K562 (cell line): Measurements from ENCODE around the gene KRTAP3-2. TPM values are rescaled to one million over a fixed set of nuclear protein-coding genes. Genes with fewer than 3 reads are reported as not detected.

Experiments used
- ATAC-seq: fragments of 200-7000 bp; cut with Tn5 transposase; 3 replicates; pipeline ENCODE4 v1.9.1; 2020; ENCODE audit warnings: moderate library complexity
- BruUV-seq: library from RNA; stranded (reverse); fragments of 400-500 nt; replicated peaks from 2 replicates; lab custom pipeline; 2021; lab: Mats Ljungman, UMichigan
- CTCF ChIA-PET: fragments of 300-600 bp; formaldehyde crosslinking; extraction: SDS; loops from one replicate; lab custom pipeline; 2021; ENCODE audit warnings: low intra/inter-chr PET ratio; lab: Yijun Ruan, JAX
- POLR2A ChIA-PET: fragments of 300-600, 350-650 bp; sonication (Branson Sonifier 250); formaldehyde crosslinking; extraction: SDS; loops from one replicate; lab custom pipeline; 2021; ENCODE audit warnings: antibody characterized with exemption, inconsistent platforms; lab: Yijun Ruan, JAX
- DNase-seq, 4 experiments: peaks; one replicate each; pipeline versions ENCODE4 v3.0.0 to v3.0.0-alpha.2; 2011 to 2018; ENCODE audit warnings: low spot score in 3 of 4, mixed read lengths in 3 of 4; ENCODE audit errors: extremely low read depth in 1 of 4
- FAIRE-seq: peaks from 2 replicates; lab custom pipeline; 2011; peaks lifted over from hg19 to GRCh38; lab: Jason Lieb, UNC
- H2AFZ ChIP-seq: 2 replicates; pipeline ENCODE4 v1.6.0; 2011; ENCODE audit warnings: low read depth, low read length, control low read depth, inconsistent platforms
- H3K27ac ChIP-seq: fragments of 200-600 bp; 3 replicates; pipeline ENCODE4 v1.8.0; 2011; ENCODE audit warnings: low read depth, mild to moderate bottlenecking, control low read depth, inconsistent platforms, low read length, moderate library complexity, mixed read lengths; ENCODE audit errors: extremely low read depth
- H3K27me3 ChIP-seq, 2 experiments: fragments of 300-600 bp in 1 of 2; 2 replicates in 1 of 2; 3 replicates in 1 of 2; pipeline versions ENCODE4 v1.6.0 to v1.8.0; 2011; ENCODE audit warnings: inconsistent platforms in 2 of 2, low read length in 2 of 2, mild to moderate bottlenecking in 1 of 2, mixed read lengths in 1 of 2, moderate library complexity in 1 of 2; ENCODE audit not compliant: control insufficient read depth in 2 of 2, insufficient read depth in 2 of 2
- H3K36me3 ChIP-seq: fragments of 300-600 bp; 3 replicates; pipeline ENCODE4 v1.8.0; 2011; ENCODE audit warnings: mild to moderate bottlenecking, low read length, inconsistent platforms; ENCODE audit not compliant: control insufficient read depth, insufficient read depth
- H3K4me1 ChIP-seq, 2 experiments: fragments of 200-600 bp in 1 of 2; replicated peaks in 1 of 2; 2 replicates in 1 of 2; 3 replicates in 1 of 2; pipeline versions ENCODE4 v1.5.1 to v1.8.0; 2011; ENCODE audit warnings: inconsistent platforms in 2 of 2, low read length in 2 of 2, mild to moderate bottlenecking in 1 of 2, mixed read lengths in 1 of 2, moderate library complexity in 1 of 2; ENCODE audit not compliant: control insufficient read depth in 2 of 2, insufficient read depth in 2 of 2
- H3K4me2 ChIP-seq: 2 replicates; pipeline ENCODE4 v1.6.1; 2011; ENCODE audit warnings: low read length, control low read depth, inconsistent platforms, mixed read lengths; ENCODE audit not compliant: insufficient read depth
- H3K4me3 ChIP-seq: fragments of 200-600 bp; sonication (generic), shearing (Covaris generic); 2 replicates; pipeline ENCODE4 v1.5.1; 2016; ENCODE audit warnings: control low read depth, inconsistent platforms
- H3K79me2 ChIP-seq: fragments of 200-600 bp; 3 replicates; pipeline ENCODE4 v1.8.0; 2011; ENCODE audit warnings: low read length, inconsistent platforms; ENCODE audit not compliant: control insufficient read depth, insufficient read depth
- H3K9ac ChIP-seq, 2 experiments: 2 replicates each; pipeline versions ENCODE4 v1.6.0 to v1.6.1; 2011; ENCODE audit warnings: low read depth in 2 of 2, low read length in 2 of 2, control low read depth in 1 of 2, inconsistent platforms in 1 of 2, mild to moderate bottlenecking in 1 of 2, mixed read lengths in 1 of 2; ENCODE audit not compliant: insufficient read depth in 1 of 2
- H3K9me1 ChIP-seq: one replicate; pipeline ENCODE4 v1.6.0; 2011; ENCODE audit warnings: inconsistent platforms, mild to moderate bottlenecking, low read length, moderate library complexity; ENCODE audit not compliant: control insufficient read depth, insufficient read depth
- H3K9me3 ChIP-seq: replicated peaks from 2 replicates; pipeline ENCODE4 v1.5.1; 2011; ENCODE audit warnings: low read depth, low read length, inconsistent platforms; ENCODE audit not compliant: control insufficient read depth, insufficient read depth
- H4K20me1 ChIP-seq: replicated peaks from 2 replicates; pipeline ENCODE4 v1.6.1; 2011; ENCODE audit warnings: low read length, inconsistent platforms, mixed read lengths; ENCODE audit not compliant: control insufficient read depth, insufficient read depth
- CXXC5 ChIP-seq: fragments of 250-450 bp; sonication (Bioruptor Pico); IDR thresholded peaks from 2 replicates; pipeline ENCODE4 v1.8.0; 2022; ENCODE audit warnings: inconsistent platforms, mild to moderate bottlenecking, moderate library complexity
- FOSL1 ChIP-seq: fragments of 200-800 bp; sonication (Bioruptor generic); conservative IDR thresholded peaks from 2 replicates; pipeline ENCODE4 v1.6.1; 2016; ENCODE audit warnings: missing genetic modification characterization, missing compliant biosample characterization
- GTF2F1 ChIP-seq: IDR thresholded peaks from 2 replicates; pipeline ENCODE4 v1.6.1; 2011; ENCODE audit warnings: low read depth, low read length, improper control_type of control experiment
- HDAC2 ChIP-seq: fragments of 450-650 bp; IDR thresholded peaks from 2 replicates; pipeline ENCODE4 v1.6.1; 2016; ENCODE audit warnings: mild to moderate bottlenecking
- HMGN3 ChIP-seq: IDR thresholded peaks from 2 replicates; pipeline ENCODE4 v1.6.1; 2011; ENCODE audit warnings: borderline replicate concordance, low read depth, mild to moderate bottlenecking, mixed read lengths, low read length; ENCODE audit not compliant: insufficient read length; ENCODE audit errors: extremely low read depth
- KLF13 ChIP-seq: fragments of 450-650 bp; IDR thresholded peaks from 2 replicates; pipeline ENCODE4 v1.6.1; 2016; ENCODE audit warnings: missing genetic modification characterization, low read depth, mild to moderate bottlenecking, missing compliant biosample characterization, moderate library complexity, borderline replicate concordance
- NFE2L1 ChIP-seq: fragments of 450-650 bp; IDR thresholded peaks from 2 replicates; pipeline ENCODE4 v1.6.1; 2016; ENCODE audit warnings: missing genetic modification characterization, low read depth, mild to moderate bottlenecking, missing compliant biosample characterization, moderate library complexity, borderline replicate concordance
- PHF20 ChIP-seq: fragments of 450-650 bp; IDR thresholded peaks from 2 replicates; pipeline ENCODE4 v1.6.1; 2018; ENCODE audit not compliant: partially characterized antibody
- POLR3G ChIP-seq: IDR thresholded peaks from 2 replicates; pipeline ENCODE4 v1.6.1; 2011; ENCODE audit not compliant: insufficient read length, insufficient replicate concordance; ENCODE audit errors: extremely low read depth
- TCF3 ChIP-seq: sonication (generic); formaldehyde crosslinking; IDR thresholded peaks from 2 replicates; pipeline ENCODE4 v1.4.0; 2020; ENCODE audit warnings: mild to moderate bottlenecking, missing genetic modification reagents
- WGBS: fragments of 100-300 bp; shearing (Covaris generic); methylation state at CpG from one replicate; pipeline ENCODE4 v1.1.6; 2016; ENCODE audit warnings: low coverage, mixed read lengths; ENCODE audit not compliant: insufficient coverage; ENCODE audit errors: missing lambda C conversion rate; 5-methylcytosine and 5-hydroxymethylcytosine counted together
- in situ Hi-C: fragments of 300-500 bp; cut with MboI; formaldehyde crosslinking; loops from 4 replicates; pipeline ENCODE4 v1.15.0; 2018; ENCODE audit warnings: inconsistent platforms, mixed read lengths
- intact Hi-C: fragments of 100-400 bp; cut with micrococcal nuclease; formaldehyde crosslinking; loops from 2 replicates; pipeline ENCODE4 v1.14.2; 2022
- polyA plus RNA-seq, 8 experiments: library from polyadenylated mRNA; depleted of rRNA in 4 of 8; stranded (reverse) in 5 of 8; unstranded in 3 of 8; fragments of >200 nt; fragmentation: Nextera tagmentation in 2 of 8; fragmentation: Illumina TruSeq in 1 of 8; extraction: Ambion mirVana in 2 of 8; extraction: Trizol in 1 of 8; gene quantifications; 2 replicates each; pipeline versions ENCODE4 v1.2.1 to v1.2.3, GENCODE V29; 2011 to 2014; ENCODE audit warnings: inconsistent platforms in 1 of 8, missing spikeins in 1 of 8
- total RNA-seq, 7 experiments: library from RNA; depleted of rRNA in 6 of 7; stranded (reverse); fragments of >200 nt in 6 of 7; fragmentation: Illumina TruSeq in 2 of 7; extraction: Trizol in 2 of 7; gene quantifications; 2 replicates each; pipeline versions ENCODE4 v1.2.1 to v1.2.3, GENCODE V29; 2011 to 2021; ENCODE audit warnings: low replicate concordance in 1 of 7
- TF ChIP-seq, protein P1 (sequence below): fragments of 250-450 bp; sonication (Bioruptor Pico); IDR thresholded peaks from 2 replicates; pipeline ENCODE4 v1.8.0; 2021; ENCODE audit warnings: moderate library complexity, mild to moderate bottlenecking, inconsistent platforms
- TF ChIP-seq, protein P2 (sequence below), 2 experiments: fragments of 450-650 bp in 1 of 2; sonication (generic) in 1 of 2; formaldehyde crosslinking in 1 of 2; IDR thresholded peaks in 1 of 2; conservative IDR thresholded peaks in 1 of 2; 2 replicates each; pipeline versions ENCODE4 v1.6.1 to v1.8.1; 2016 to 2023; ENCODE audit warnings: mild to moderate bottlenecking in 2 of 2, moderate library complexity in 2 of 2, inconsistent platforms in 1 of 2, missing genetic modification reagents in 1 of 2
- TF ChIP-seq, protein P3 (sequence below): sonication (generic); formaldehyde crosslinking; IDR thresholded peaks from 2 replicates; pipeline ENCODE4 v1.8.0; 2022; ENCODE audit warnings: missing genetic modification reagents, mild to moderate bottlenecking, borderline replicate concordance
- TF ChIP-seq, protein P4 (sequence below): sonication (generic); IDR thresholded peaks from 2 replicates; pipeline ENCODE4 v1.6.1; 2016

The KRTAP3-2 gene
- total and polyA plus RNA-seq, 9 of the 15 experiments (the other 6 are each of a cell fraction or from before 2014, with no cell fraction given): not detected

DNA sequence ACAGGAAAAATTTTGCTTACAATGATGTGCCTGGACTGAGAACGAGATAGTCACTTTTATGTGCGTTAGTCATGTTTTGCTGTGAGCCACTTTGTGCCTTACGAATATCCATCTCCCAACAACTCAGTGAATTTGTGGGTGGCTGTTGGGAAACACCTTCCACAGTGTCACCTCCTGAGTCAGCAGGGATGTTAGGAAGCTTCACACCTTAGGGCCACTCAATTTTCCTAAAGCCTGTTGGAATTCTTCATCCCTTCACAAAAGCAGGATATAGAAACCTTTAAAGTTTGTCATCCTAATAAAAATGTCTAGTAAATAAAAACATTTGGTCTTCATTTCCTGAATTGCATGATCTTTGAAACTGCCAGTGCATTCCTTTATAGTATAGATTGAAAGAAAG lies 13.5 kb upstream of the KRTAP3-2 start:
- Histone ChIP-seq H3K4me2 (no peak overlapping the region), H3K9me1 (no peaks in the 10 kb centered on the region), H3K4me1 (no peaks in the 10 kb centered on the region), H3K27ac (no peak overlapping the region), H2AFZ (no peak overlapping the region), H3K9ac (no peak overlapping the region), H3K27me3 (peaks cover 0 to 6% of the 10 kb centered on the region in 2 experiments; a peak in 3 of 5 replicates), H3K79me2 (no peaks in the 10 kb centered on the region), H3K36me3 (no peaks in the 10 kb centered on the region), H4K20me1 (no peaks in the 10 kb centered on the region), H3K9me3 (no peaks in the 10 kb centered on the region), H3K4me3 (no peak overlapping the region)
- ChIA-PET POLR2A (no interaction called here), CTCF (no interaction called here)
- no peak for ATAC-seq
- WGBS: 6% methylated on average over 3 of the region's 3 CpGs
- in situ Hi-C loops: no loop called here
- no peak for FAIRE-seq
- BruUV-seq: no TSS peak
- DNase-seq: no peak
- intact Hi-C loops: no loop called here
- TF ChIP-seq POLR3G: no peak
- no peak for TF ChIP-seq FOSL1 (tag)
- no peak for TF ChIP-seq NFE2L1 (tag)
- no peak for TF ChIP-seq HMGN3
- TF ChIP-seq, protein P1, sequence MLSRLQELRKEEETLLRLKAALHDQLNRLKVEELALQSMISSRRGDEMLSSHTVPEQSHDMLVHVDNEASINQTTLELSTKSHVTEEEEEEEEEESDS (CRISPR knock-in tag): no peak
- TF ChIP-seq, protein P2, sequence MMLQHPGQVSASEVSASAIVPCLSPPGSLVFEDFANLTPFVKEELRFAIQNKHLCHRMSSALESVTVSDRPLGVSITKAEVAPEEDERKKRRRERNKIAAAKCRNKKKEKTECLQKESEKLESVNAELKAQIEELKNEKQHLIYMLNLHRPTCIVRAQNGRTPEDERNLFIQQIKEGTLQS (IDR thresholded peaks at IDR 0.05): no peak
- TF ChIP-seq, protein P2 (CRISPR knock-in tag; conservative IDR thresholded peaks at IDR 0.05): no peak
- TF ChIP-seq, protein P3, sequence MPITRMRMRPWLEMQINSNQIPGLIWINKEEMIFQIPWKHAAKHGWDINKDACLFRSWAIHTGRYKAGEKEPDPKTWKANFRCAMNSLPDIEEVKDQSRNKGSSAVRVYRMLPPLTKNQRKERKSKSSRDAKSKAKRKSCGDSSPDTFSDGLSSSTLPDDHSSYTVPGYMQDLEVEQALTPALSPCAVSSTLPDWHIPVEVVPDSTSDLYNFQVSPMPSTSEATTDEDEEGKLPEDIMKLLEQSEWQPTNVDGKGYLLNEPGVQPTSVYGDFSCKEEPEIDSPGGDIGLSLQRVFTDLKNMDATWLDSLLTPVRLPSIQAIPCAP: no peak
- TF ChIP-seq PHF20: no peak
- TF ChIP-seq, protein P4, sequence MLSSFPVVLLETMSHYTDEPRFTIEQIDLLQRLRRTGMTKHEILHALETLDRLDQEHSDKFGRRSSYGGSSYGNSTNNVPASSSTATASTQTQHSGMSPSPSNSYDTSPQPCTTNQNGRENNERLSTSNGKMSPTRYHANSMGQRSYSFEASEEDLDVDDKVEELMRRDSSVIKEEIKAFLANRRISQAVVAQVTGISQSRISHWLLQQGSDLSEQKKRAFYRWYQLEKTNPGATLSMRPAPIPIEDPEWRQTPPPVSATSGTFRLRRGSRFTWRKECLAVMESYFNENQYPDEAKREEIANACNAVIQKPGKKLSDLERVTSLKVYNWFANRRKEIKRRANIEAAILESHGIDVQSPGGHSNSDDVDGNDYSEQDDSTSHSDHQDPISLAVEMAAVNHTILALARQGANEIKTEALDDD: no peak
- TF ChIP-seq CXXC5: no peak
- no peak for TF ChIP-seq KLF13 (tag)
- TF ChIP-seq TCF3 (CRISPR knock-in tag): no peak
- TF ChIP-seq HDAC2: no peak
- TF ChIP-seq GTF2F1: no peak
